Loucy (cell line): Measurements from ENCODE around the gene DDIT4.
A peak's percentile ranks its signal among the peaks of the same experiment; 100 is the strongest.

Experiments used
- H2AFZ ChIP-seq: fragments of 200-600 bp; sonication (generic); 2 replicates; pipeline ENCODE4 v1.6.0; 2016; ENCODE audit warnings: antibody characterized with exemption, mild to moderate bottlenecking, low read length, moderate library complexity
- H3F3A ChIP-seq: fragments of 200-600 bp; 2 replicates; pipeline ENCODE4 v1.6.0; 2016; ENCODE audit warnings: antibody characterized with exemption, low read depth, mild to moderate bottlenecking
- H3K27me3 ChIP-seq: fragments of 200-600 bp; sonication (generic); 2 replicates; pipeline ENCODE4 v1.6.1; 2014; ENCODE audit warnings: low read length, mild to moderate bottlenecking; ENCODE audit not compliant: insufficient read depth, poor library complexity, severe bottlenecking
- H3K36me3 ChIP-seq: fragments of 200-600 bp; sonication (generic); 2 replicates; pipeline ENCODE4 v1.6.1; 2016; ENCODE audit warnings: low read length; ENCODE audit not compliant: insufficient read depth
- H3K4me1 ChIP-seq: fragments of 200-600 bp; sonication (generic); 2 replicates; pipeline ENCODE4 v1.5.1; 2014; ENCODE audit warnings: low read length, mild to moderate bottlenecking; ENCODE audit not compliant: insufficient read depth, poor library complexity, severe bottlenecking
- H3K4me2 ChIP-seq: fragments of 200-600 bp; sonication (generic); 2 replicates; pipeline ENCODE4 v1.6.0; 2014; ENCODE audit warnings: antibody characterized with exemption, low read length, low read depth, mild to moderate bottlenecking; ENCODE audit not compliant: poor library complexity, severe bottlenecking
- H3K4me3 ChIP-seq: fragments of 200-600 bp; sonication (generic); 2 replicates; pipeline ENCODE4 v1.5.1; 2014; ENCODE audit warnings: low read length, mild to moderate bottlenecking, mixed read lengths; ENCODE audit not compliant: poor library complexity, severe bottlenecking
- H3K79me2 ChIP-seq: fragments of 200-600 bp; sonication (generic); 2 replicates; pipeline ENCODE4 v1.6.1; 2014; ENCODE audit warnings: low read length; ENCODE audit not compliant: insufficient read depth
- H3K9ac ChIP-seq: fragments of 200-600 bp; sonication (generic); 2 replicates; pipeline ENCODE4 v1.6.0; 2014; ENCODE audit warnings: mild to moderate bottlenecking, low read depth, low read length, moderate library complexity; ENCODE audit not compliant: poor library complexity, severe bottlenecking
- H3K9me2 ChIP-seq: fragments of 200-600 bp; sonication (generic); replicated peaks from 2 replicates; pipeline ENCODE4 v1.6.1; 2016; ENCODE audit warnings: low read depth, low read length, mixed read lengths
- H3K9me3 ChIP-seq: fragments of 200-600 bp; sonication (generic); 2 replicates; pipeline ENCODE4 v1.6.1; 2014; ENCODE audit warnings: mild to moderate bottlenecking, antibody characterized with exemption, low read length, low read depth; ENCODE audit not compliant: insufficient read depth
- H4K20me1 ChIP-seq: fragments of 200-600 bp; sonication (generic); 2 replicates; pipeline ENCODE4 v1.6.0; 2014; ENCODE audit warnings: antibody characterized with exemption, low read length, mild to moderate bottlenecking; ENCODE audit not compliant: insufficient read depth, poor library complexity, severe bottlenecking
- EZH2phosphoT487 ChIP-seq: fragments of 200-600 bp; IDR thresholded peaks from 2 replicates; pipeline ENCODE4 v1.6.1; 2018; ENCODE audit warnings: antibody characterized with exemption, mild to moderate bottlenecking, moderate library complexity, borderline replicate concordance
- TF ChIP-seq, protein P1 (sequence below): fragments of 200-600 bp; sonication (generic); conservative IDR thresholded peaks from 2 replicates; pipeline ENCODE4 v1.5.1; 2014; ENCODE audit warnings: mild to moderate bottlenecking, antibody characterized with exemption, low read length

DDIT4 gene

DNA sequence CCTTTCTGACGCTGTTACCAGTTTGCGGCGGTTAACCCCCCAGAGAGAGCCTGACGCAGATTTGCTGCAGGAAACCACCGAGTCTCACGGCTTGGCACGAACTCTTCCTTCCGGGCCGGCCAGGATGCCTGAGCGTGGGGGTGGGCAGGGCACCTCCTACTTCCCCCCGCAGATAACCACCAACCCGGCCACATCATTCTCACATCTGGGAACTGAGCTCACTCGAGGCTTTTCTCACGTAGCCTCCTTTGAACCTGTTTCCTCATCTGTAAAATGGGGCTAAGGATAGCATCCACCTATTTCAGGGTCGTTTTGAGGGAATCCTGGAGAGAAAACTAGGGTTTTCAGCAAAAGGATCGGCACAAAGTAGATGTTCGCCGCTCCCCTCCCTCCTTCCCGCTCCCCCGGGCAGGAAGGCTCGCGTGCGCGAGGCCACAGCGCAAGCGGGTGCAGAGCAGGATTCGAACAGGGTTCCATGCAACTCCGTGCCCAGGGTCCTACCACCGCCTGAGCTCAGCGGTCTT, 23.6 kb downstream of the DDIT4 start:
- Histone ChIP-seq H3K27me3 (no peaks in the 10 kb centered on the region), H4K20me1 (no peaks in the 10 kb centered on the region), H3F3A (no peaks in the 10 kb centered on the region), H3K9me2 (no peaks in the 10 kb centered on the region), H2AFZ (no peak overlapping the region), H3K4me1 (peaks cover 65% of the 10 kb centered on the region), H3K4me3 (peak overlapping the region; percentile 77), H3K36me3 (no peaks in the 10 kb centered on the region), H3K4me2 (peak overlapping the region; percentile 67), H3K9ac (peak overlapping the region; percentile 95), H3K79me2 (peaks cover 8% of the 10 kb centered on the region; the same call in 1 of the 2 replicates), H3K9me3 (no peaks in the 10 kb centered on the region)
- TF ChIP-seq, protein P1, sequence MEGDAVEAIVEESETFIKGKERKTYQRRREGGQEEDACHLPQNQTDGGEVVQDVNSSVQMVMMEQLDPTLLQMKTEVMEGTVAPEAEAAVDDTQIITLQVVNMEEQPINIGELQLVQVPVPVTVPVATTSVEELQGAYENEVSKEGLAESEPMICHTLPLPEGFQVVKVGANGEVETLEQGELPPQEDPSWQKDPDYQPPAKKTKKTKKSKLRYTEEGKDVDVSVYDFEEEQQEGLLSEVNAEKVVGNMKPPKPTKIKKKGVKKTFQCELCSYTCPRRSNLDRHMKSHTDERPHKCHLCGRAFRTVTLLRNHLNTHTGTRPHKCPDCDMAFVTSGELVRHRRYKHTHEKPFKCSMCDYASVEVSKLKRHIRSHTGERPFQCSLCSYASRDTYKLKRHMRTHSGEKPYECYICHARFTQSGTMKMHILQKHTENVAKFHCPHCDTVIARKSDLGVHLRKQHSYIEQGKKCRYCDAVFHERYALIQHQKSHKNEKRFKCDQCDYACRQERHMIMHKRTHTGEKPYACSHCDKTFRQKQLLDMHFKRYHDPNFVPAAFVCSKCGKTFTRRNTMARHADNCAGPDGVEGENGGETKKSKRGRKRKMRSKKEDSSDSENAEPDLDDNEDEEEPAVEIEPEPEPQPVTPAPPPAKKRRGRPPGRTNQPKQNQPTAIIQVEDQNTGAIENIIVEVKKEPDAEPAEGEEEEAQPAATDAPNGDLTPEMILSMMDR = no peak
- no peak for TF ChIP-seq EZH2phosphoT487

DNA sequence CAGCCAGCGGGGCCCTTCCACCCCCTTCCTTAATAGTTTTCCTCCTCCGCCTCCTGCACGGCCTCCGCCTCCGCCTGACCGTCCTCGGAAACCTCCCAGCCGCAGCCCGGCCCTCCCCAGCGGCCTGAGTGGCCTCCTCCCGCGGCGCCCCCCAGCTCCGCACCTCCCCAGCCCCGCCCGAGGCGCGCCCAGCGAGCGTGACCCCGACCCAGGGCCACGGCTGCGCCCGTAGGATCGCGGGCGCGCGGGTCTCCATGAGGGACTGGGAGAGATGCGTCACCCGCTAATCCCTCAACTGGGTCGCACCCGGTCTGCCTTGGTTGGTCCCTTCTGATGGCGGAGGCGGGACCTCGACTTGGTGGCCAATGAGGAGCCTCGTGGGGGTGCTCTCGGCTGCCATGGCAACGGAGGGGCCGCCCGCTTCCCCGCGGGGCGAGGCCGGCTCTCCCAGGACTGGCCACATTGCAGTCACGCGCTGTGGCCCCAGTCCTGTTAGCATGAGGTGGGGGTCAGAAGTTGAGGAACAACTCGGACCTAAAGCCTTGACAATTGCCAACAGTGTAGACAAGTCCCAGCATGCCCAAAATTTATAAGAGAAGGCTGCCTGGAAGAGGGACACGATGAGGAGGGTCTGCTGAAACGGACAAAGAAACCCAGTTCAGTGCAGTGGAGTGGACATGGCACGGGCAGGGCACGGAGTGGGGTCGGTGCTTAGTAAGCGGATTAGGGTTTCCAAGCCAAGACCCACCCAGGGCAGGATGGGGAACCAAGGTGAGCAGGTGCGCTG, 24.3 kb downstream of the DDIT4 start:
- Histone ChIP-seq H3K27me3 (no peaks in the 10 kb centered on the region), H3K9me2 (no peaks in the 10 kb centered on the region), H3K9me3 (no peaks in the 10 kb centered on the region), H3K4me2 (peak overlapping the region; percentile 67), H4K20me1 (no peaks in the 10 kb centered on the region), H2AFZ (no peak overlapping the region), H3K4me1 (peaks cover 58% of the 10 kb centered on the region), H3K9ac (peak overlapping the region; percentile 95), H3K4me3 (peak overlapping the region; percentile 77), H3F3A (no peaks in the 10 kb centered on the region), H3K36me3 (no peaks in the 10 kb centered on the region), H3K79me2 (peaks cover 12% of the 10 kb centered on the region; the same call in 1 of the 2 replicates)
- TF ChIP-seq, protein P1 = no peak
- TF ChIP-seq EZH2phosphoT487 = no peak

DNA sequence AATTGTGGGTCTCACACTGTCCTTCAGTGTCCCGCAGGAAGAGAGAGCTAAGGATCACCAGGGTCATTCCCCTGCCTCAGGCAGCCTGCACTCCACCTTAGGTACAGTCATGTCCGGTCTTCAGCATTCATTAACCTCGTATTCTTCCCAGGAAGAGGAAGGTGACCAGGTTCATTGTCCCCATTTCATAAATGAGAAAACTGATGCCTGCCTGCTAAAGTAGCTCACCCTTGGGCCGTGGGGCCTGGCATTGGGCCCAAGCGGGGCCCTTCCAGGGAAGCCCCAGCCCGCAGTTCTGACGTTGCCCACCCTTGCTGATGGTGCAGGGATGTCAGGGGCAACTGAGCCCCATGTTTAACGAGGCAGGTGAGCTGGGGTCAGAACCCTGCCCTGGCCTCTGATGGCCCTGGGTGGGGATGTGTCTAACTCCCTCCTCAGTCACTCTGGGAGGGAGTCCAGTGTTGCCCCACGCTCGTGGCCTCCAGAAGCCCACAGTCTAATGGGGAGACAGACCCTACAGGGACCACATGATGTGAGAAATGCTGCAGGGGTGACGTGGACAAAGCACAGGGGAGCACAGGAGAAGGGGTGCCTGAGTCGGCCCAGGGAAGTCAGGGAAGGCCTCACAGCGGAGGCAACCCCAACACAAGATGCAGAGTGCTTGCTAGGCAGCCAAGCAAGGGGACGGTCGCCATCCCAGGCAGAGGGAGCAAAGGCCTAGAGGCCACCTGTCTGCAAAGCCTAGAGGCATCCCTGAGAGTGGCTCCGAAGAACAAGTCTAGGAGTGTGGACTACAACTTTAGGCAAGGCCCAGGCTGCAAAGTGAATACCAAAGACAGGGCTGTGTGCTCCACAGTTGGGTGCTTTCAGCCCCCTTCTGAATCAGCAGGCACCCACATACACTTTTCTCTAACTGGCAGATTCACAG, 25.1 kb downstream of the DDIT4 start:
- Histone ChIP-seq H3K9ac (peak overlapping the region; percentile 95), H3K4me1 (peaks cover 60% of the 10 kb centered on the region), H3K9me3 (no peaks in the 10 kb centered on the region), H3K36me3 (no peaks in the 10 kb centered on the region), H3K79me2 (peaks cover 12% of the 10 kb centered on the region; the same call in 1 of the 2 replicates), H3F3A (no peaks in the 10 kb centered on the region), H3K4me3 (peak overlapping the region; percentile 77), H4K20me1 (no peaks in the 10 kb centered on the region), H3K27me3 (no peaks in the 10 kb centered on the region), H3K9me2 (no peaks in the 10 kb centered on the region), H3K4me2 (peak overlapping the region; percentile 67), H2AFZ (no peak overlapping the region)
- no peak for TF ChIP-seq EZH2phosphoT487
